Measurements from ENCODE around the gene PLEKHS1.

The PLEKHS1 gene

DNA sequence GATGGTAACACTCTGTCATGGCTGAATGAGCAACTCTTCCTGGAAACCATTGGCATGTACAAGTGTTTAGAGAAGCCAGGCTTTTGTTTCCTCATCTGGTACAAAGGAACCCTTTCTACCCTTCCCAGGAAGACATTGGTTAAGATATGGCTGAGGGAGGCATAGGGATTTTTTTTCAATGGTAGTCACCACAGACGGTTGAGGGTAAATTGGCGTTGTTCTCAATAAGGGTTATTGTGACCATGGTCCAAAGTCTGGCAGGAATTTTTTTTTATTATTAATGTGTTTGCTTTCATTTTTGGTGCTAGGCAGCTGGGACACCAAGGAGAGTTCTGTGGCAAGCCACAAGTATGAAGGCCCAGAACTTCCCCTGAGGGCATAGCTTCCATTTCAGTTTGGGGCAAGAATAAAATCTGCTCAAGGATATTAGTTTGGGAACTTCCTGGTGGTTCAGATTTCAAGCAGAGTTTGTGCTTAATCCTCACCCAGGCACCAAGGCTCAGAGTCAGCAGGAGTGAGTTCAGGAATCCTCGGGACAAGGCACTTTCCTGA lies at the start of gene PLEKHS1:
Gene PLEKHS1 (plus strand): TSS at position 502 of the 552 bp plus-strand sequence. CDS start 3,596 bp downstream, outside the sequence.
- no peak for FAIRE-seq

GRCh38 chr10:113704637-113705343 lies 46.7 kb upstream of the PLEKHS1 start:
- no peak for FAIRE-seq

DNA sequence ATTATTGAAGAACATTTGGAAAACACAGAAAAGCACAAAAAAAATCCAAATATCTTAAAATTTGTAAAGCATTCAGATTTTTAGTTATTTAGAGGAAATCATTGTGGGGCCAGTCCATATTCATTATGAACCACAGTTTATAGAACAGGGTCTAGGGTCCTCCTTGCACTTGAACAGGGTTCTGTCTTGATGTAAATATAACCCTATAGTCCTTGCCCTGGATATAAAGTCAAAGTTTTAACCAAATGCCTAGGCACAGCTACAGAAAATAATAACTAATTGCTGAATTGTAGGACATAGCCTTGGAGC lies 46.2 kb upstream of the PLEKHS1 start:
- no peak for FAIRE-seq

GRCh38 chr10:113706623-113707022 lies 44.9 kb upstream of the PLEKHS1 start:
- no peak for FAIRE-seq

GRCh38 chr10:113708640-113709039 lies 42.8 kb upstream of the PLEKHS1 start:
- no peak for FAIRE-seq

DNA sequence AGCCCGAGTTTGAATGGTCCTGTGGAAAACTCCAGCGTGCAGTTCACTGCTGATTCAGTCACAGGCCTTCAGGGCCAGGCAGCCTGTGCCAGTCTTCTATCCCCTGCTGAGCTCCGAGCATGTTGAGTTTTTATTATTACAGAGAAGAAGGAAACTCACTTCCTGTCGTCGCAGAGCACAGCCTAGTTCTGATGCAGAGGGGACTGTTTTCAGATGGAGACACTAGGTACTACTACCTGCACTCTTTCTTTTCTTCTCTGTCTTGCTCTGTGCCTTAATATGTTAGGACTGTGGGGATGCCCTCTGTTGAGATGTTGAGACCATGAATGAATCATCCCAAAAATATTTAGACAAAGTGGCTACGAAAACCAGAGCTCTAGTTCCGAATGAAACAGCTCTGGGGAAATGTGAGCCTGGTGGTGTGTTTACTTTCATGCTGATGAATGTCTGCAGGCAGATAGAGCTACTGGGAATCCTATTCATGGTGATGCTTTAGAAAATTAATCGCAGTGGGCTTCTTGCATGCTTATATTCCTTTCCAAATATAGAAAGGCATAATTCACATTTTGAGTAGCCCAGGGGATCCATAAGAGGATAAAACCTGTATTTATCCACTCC lies 42.2 kb upstream of the PLEKHS1 start:
- FAIRE-seq, result no peak

GRCh38 chr10:113711142-113711541 lies 40.3 kb upstream of the PLEKHS1 start:
- no peak for FAIRE-seq

DNA sequence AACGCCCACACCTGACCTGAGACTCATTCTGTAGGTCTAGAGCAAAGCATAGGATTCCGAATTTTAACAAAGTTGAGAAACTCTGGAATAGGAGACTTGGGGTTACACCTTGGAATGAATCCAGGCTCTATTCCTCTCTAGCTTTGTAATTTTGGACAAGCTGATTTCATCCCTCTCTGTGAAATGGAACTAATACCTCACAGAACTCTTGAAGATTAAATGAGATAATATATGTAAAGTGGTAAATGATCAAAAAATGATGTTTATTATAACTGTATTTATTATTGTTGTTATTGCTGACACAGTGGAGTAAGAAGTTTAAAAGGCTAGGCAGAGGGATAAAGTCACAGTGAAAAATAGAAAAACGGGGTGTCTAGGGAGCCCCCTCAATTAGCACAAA lies 39.5 kb upstream of the PLEKHS1 start:
- FAIRE-seq, result no peak

DNA sequence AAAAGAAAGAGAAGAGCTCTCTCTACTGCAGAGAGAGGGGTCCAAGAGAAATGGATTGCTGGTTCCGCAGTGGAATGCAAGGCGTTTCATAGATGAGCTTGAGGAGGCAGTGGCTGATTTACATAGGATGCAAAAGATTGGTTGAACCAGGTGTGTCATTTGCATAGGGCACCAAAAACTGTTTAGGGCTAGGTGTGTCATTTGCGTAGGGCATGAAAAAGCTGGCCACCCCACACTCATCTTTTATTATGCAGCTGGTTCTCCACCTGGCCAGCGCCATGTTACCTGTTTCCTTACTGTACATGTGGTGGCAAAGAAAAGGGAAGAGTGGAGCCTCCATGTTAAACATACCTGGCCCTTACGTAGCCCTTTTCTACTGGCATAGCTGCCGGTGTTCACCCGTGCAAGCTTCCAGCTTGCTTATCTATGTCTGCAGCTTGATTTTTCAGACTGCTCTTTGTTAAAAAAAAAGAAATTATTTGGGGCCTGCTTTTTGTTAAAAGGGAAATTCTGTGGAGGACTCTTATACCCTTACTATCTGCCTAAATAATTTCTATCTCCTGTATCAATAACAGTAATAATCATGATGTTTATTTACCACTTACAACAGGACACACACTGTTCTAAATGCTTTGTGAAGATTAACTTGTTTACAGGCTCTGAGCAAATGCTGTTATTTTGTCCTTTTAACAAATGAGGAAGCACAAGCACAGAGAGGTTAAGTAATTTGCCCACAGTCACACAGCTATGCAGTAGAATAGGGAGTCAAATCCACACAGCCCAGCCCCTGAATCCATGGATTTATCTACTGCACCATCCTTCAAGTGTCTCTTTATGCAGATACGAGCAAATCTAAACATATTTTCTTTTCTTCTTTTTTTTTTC lies 38.5 kb upstream of the PLEKHS1 start:
- FAIRE-seq, result no peak

GRCh38 chr10:113713640-113713982 lies 37.9 kb upstream of the PLEKHS1 start:
- FAIRE-seq, result no peak

DNA sequence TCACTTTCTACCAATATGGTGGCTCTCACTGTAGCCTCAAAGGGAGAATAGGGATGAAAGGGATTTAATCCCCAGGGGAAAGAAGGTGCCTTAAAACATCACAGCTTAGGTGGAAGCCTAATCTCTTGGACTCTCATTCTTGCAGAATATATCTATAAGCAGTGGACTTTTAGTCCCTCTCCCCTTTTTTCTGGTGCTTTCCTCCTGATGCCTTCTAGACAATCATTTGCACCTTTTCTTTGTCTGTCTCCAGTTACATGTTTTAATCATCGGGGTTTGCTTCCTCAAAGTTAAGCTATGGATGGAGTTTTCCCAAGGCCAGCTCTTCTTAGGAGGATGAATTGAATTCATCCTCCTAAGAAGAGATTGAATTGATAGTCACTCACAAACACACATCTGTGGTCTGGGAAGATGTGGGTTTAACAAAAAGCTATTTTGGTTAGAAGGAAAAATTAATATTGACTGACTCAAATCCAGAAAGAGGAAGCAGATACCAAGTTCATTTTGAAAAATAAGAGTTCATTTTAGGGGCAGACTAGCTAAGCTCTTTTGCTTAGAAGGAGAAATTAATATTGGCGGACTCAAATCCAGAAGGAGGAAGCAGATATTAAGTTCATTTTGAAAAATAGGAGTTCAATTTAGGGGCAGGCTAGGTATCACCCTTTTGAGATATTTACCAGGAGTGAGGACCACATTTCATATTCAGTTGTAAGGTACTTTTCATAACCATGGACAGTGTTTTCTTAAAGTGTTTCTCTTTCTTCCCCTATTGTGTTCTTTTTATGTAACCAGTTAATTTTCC lies 35.2 kb upstream of the PLEKHS1 start:
- FAIRE-seq, result no peak

DNA sequence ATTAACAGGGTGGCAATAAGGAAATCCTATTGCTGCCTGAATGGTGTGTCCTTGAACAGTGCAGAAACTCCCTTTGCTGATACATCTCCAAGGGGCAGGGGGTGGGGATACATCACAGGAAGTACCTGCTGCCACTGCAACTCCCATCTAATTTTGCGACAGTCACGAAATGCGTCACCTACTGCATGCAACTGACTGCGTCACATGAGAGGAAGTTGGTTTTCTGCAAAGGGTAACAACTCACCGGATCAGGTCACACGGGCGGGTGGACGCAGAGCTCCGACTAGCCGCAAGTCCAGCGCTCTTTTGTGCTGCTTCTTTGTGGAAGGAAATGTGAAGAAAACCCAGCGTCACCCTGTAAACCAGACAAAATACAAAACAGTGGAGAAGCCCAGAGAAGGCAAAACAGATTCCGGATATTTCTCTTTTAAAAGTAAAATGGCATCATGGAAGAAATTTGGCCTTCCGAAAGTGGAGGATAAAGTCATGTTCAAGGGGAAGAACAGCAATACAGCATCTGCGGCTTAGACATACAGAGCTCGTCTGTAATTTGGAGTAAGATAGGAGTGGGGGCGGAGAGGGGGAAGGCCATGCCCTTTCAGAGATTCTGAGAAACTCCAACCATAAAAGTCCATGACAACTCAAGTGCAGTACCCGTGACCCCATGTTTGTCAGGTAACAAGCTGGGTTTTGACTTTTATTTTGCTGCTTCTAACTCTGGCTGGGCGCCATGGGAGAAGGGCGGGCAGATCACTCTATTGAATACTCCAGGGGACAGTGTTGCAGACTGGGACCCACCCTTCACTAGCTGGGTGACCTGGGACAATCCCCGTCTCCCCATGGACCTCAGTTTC lies 32.3 kb upstream of the PLEKHS1 start:
- no peak for FAIRE-seq

- no peak for FAIRE-seq
These were observed 31.1 kb upstream of the PLEKHS1 start for GRCh38 chr10:113720386-113720785.

DNA sequence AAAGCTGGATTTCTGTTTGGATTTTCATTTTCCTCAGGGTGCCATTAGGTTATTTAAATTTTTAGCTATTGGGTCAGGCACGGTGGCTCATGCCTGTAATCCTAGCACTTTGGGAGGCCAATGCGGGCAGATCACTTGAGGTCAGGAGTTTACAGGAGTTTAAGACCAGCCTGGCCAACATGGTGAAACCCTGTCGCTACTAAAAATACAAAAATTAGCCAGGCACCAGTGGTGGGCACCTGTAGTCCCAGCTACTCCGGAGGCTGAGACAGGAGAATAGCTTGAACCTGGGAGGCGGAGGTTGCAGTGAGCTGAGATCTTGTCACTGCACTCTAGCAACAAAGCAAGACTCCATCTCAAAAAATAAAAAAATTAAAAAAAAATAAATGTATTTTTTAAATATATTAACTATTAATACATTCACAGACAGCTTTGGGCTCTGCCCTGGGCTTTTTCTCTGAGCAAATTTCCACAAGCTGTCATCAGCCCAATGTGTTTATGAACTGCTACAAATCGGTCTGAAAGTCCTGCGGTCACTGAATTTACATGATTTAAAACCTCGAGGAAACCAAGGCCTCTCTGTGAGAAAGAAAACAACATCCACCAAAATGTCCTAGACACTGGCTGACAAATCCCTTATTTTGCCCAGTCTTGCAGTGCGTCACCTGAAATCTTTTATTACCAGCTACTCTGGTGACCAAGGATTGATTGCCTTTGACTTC lies 19.2 kb upstream of the PLEKHS1 start:
- no peak for FAIRE-seq

DNA sequence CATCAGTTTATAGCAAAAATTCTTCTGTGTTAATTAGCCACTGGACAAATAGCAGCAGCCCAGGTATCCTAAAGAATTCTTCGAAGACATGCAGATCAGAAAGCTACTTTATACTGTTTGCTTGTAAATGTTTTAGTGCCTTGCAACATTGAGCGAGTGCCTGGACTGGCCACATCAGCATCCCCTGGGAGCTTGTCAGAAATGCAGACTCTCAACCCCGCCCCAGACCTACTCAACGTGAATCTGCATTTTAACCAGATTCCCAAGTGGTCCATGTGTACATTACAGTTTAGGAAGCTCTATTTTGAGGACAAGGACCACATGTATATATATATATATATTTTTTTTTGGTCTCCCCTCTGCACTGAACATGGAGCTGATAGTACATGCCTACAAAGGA lies 18.5 kb upstream of the PLEKHS1 start:
- no peak for FAIRE-seq

DNA sequence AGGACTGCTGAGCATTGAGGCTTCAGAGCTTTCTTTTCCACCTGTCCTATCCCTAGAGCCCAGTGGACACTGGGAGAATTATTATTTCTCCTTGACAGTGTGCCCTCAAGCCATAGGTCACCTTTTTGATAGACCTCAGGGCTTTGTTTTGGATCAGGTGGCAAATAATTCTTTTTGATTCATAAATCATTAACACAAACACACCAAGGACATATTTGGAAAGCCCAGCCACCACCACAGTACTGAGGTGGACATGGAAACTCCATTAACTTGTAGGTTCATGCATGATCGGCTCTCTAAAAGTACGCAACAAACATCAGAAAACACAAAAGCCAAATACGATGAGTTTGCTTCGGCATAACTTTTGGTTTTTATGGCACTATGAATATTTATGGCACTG lies 17.8 kb upstream of the PLEKHS1 start:
- no peak for FAIRE-seq

- no peak for FAIRE-seq
These were observed 15.6 kb upstream of the PLEKHS1 start for GRCh38 chr10:113735913-113736312.

GRCh38 chr10:113736576-113736975 lies 14.9 kb upstream of the PLEKHS1 start:
- FAIRE-seq, result no peak

DNA sequence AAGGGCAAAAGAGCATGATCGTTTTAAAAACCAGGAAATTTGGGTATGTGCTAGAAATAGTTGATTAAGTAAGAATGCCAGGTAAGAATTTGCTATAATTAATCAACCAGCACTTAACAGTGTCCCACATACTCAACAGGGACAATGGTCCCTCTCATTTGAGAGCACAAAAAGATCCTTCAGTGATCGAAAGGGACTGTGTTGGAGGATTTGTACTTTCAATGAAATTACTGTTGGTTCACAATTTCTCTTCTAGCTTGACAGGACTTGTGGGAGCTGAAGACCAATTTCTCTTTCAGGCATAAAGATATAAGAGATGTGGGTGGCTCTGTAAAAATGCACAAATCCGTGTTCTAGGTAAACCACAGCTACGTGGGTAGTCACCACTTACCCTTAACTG lies 12.5 kb upstream of the PLEKHS1 start:
- no peak for FAIRE-seq

GRCh38 chr10:113739577-113739976 lies 11.9 kb upstream of the PLEKHS1 start:
- FAIRE-seq, result no peak

DNA sequence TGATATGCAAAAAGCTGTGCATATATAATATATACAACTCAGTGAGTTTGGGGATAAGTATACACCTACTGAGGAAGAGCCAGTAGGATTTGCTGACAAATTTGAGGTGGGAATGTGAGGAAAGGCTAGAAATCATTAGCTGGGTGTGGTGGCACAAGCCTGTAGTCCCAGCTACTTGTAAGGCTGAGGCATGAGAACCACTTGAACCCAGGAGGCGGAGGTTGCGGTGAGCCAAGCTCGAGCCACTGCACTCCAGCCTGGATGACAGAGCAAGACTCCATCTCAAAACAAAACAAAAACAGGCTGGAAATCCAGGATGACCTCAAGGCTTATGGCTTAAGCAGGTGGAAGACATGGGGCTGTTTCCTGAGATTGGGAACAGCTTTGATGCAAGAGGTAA lies 10.6 kb upstream of the PLEKHS1 start:
- no peak for FAIRE-seq
